Hepatocyte (in vitro differentiated cells): ENCODE measurements around the gene CALCOCO2. TPM values are rescaled to one million over a fixed set of nuclear protein-coding genes. Genes with fewer than 3 reads are reported as not detected.

Experiments used
- DNase-seq: peaks from one replicate; pipeline ENCODE4 v3.0.0-alpha.2; 2016; ENCODE audit warnings: low spot score
- H2AFZ ChIP-seq: fragments of 200-600 bp; sonication (generic); 2 replicates; pipeline ENCODE4 v1.6.0; 2016; ENCODE audit warnings: antibody characterized with exemption, mild to moderate bottlenecking
- H3K27ac ChIP-seq: fragments of 200-600 bp; sonication (generic); 2 replicates; pipeline ENCODE4 v1.5.1; 2016; ENCODE audit warnings: mild to moderate bottlenecking
- H3K27me3 ChIP-seq: fragments of 200-600 bp; sonication (generic); 2 replicates; pipeline ENCODE4 v1.6.1; 2016
- H3K36me3 ChIP-seq: fragments of 200-600 bp; sonication (generic); replicated peaks from 2 replicates; pipeline ENCODE4 v1.5.1; 2016; ENCODE audit warnings: low read depth; ENCODE audit not compliant: insufficient read depth
- H3K4me1 ChIP-seq: fragments of 200-600 bp; sonication (generic); 2 replicates; pipeline ENCODE4 v1.5.1; 2016; ENCODE audit warnings: mild to moderate bottlenecking, moderate library complexity; ENCODE audit not compliant: insufficient read depth
- H3K4me2 ChIP-seq: fragments of 200-600 bp; sonication (generic); 2 replicates; pipeline ENCODE4 v1.6.0; 2016
- H3K4me3 ChIP-seq: fragments of 200-600 bp; sonication (generic); 2 replicates; pipeline ENCODE4 v1.5.1; 2016; ENCODE audit warnings: mild to moderate bottlenecking
- H3K79me2 ChIP-seq: fragments of 200-600 bp; sonication (generic); 2 replicates; pipeline ENCODE4 v1.6.0; 2017; ENCODE audit warnings: mild to moderate bottlenecking
- H3K9me2 ChIP-seq: fragments of 200-600 bp; sonication (generic); replicated peaks from 2 replicates; pipeline ENCODE4 v1.6.0; 2017; ENCODE audit warnings: mild to moderate bottlenecking; ENCODE audit not compliant: insufficient read depth
- H3K9me3 ChIP-seq: fragments of 200-600 bp; sonication (generic); 2 replicates; pipeline ENCODE4 v1.5.1; 2016; ENCODE audit warnings: low read depth, mild to moderate bottlenecking
- H4K20me1 ChIP-seq: fragments of 200-600 bp; sonication (generic); 2 replicates; pipeline ENCODE4 v1.6.0; 2016; ENCODE audit warnings: mild to moderate bottlenecking; ENCODE audit not compliant: insufficient read depth, poor library complexity, severe bottlenecking
- CTCF ChIP-seq: fragments of 200-600 bp; sonication (generic); IDR thresholded peaks from 2 replicates; pipeline ENCODE4 v1.5.1; 2016; ENCODE audit warnings: antibody characterized with exemption, mild to moderate bottlenecking; ENCODE audit not compliant: poor library complexity
- EZH2 ChIP-seq: fragments of 200-600 bp; sonication (generic); IDR thresholded peaks from 2 replicates; pipeline ENCODE4 v1.6.1; 2016; ENCODE audit warnings: antibody characterized with exemption, mild to moderate bottlenecking, borderline replicate concordance
- EZH2phosphoT487 ChIP-seq: fragments of 200-600 bp; sonication (generic); IDR thresholded peaks from one replicate; pipeline ENCODE4 v1.6.1; 2018; ENCODE audit warnings: antibody characterized with exemption, mild to moderate bottlenecking, low read depth, moderate library complexity; ENCODE audit not compliant: unreplicated experiment, severe bottlenecking
- WGBS: methylation state at CpG from one replicate; pipeline ENCODE4 v1.1.6; 2016; ENCODE audit warnings: low lambda C conversion rate; ENCODE audit errors: missing lambda C conversion rate; 5-methylcytosine and 5-hydroxymethylcytosine counted together
- polyA plus RNA-seq: library from polyadenylated mRNA; unstranded; fragments of >200 nt; fragmentation: Nextera tagmentation; extraction: Ambion mirVana; gene quantifications from 2 replicates; pipeline ENCODE4 v1.2.1, GENCODE V29; 2016
- total RNA-seq: library from RNA; depleted of rRNA; stranded (reverse); fragments of >200 nt; gene quantifications from 2 replicates; pipeline ENCODE4 v1.2.3, GENCODE V29; 2014

CALCOCO2 gene
- total and polyA plus RNA-seq, 2 experiments from 2014 or later: 76.3 to 79.2 TPM

GRCh38 chr17:48903401-48903800, 72.6 kb downstream of the CALCOCO2 start:
- H3K4me1 ChIP-seq: peaks cover 6% of the 10 kb centered on the region
- no peak for DNase-seq
- 94% methylated on average over 1 of the region's 1 CpG for WGBS
- H3K9me2 ChIP-seq: no peaks in the 10 kb centered on the region
- no peak for TF ChIP-seq CTCF
- no peak for TF ChIP-seq EZH2
- TF ChIP-seq EZH2phosphoT487: no peak
- no peaks in the 10 kb centered on the region for H3K36me3 ChIP-seq
- no peak overlapping the region for H3K4me3 ChIP-seq
- H3K27me3 ChIP-seq: no peaks in the 10 kb centered on the region
- H2AFZ ChIP-seq: no peak overlapping the region
- peaks cover 14% of the 10 kb centered on the region for H3K79me2 ChIP-seq
- H3K4me2 ChIP-seq: no peak overlapping the region
- H4K20me1 ChIP-seq: no peaks in the 10 kb centered on the region
- no peaks in the 10 kb centered on the region for H3K9me3 ChIP-seq
- no peak overlapping the region for H3K27ac ChIP-seq

- Histone ChIP-seq H3K9me3 (no peaks in the 10 kb centered on the region), H3K27me3 (no peaks in the 10 kb centered on the region), H3K9me2 (no peaks in the 10 kb centered on the region), H3K4me3 (no peak overlapping the region), H3K4me1 (peaks cover 7% of the 10 kb centered on the region), H3K79me2 (peaks cover 18% of the 10 kb centered on the region), H2AFZ (no peak overlapping the region), H3K27ac (no peak overlapping the region), H3K4me2 (no peak overlapping the region), H3K36me3 (no peaks in the 10 kb centered on the region), H4K20me1 (peaks cover 4% of the 10 kb centered on the region)
- DNase-seq: no peak
- 94% methylated on average over 7 of the region's 7 CpGs for WGBS
- TF ChIP-seq EZH2 (no peak), EZH2phosphoT487 (no peak), CTCF (no peak)
Observed at GRCh38 chr17:48904428-48904827, 73.6 kb downstream of the CALCOCO2 start.

- WGBS: 81% methylated on average over 9 of the region's 9 CpGs
- H3K4me2 ChIP-seq: no peak overlapping the region
- no peak for DNase-seq
Observed at GRCh38 chr17:48905987-48906515, 75.2 kb downstream of the CALCOCO2 start.

More at GRCh38 chr17:48905987-48906515, 75.2 kb downstream of the CALCOCO2 start:
- H3K36me3 ChIP-seq: no peaks in the 10 kb centered on the region
- no peak overlapping the region for H2AFZ ChIP-seq
- TF ChIP-seq EZH2phosphoT487: no peak
- TF ChIP-seq CTCF: no peak
- TF ChIP-seq EZH2: no peak
- no peak overlapping the region for H3K27ac ChIP-seq
- peaks cover 22% of the 10 kb centered on the region for H3K4me1 ChIP-seq
- H3K79me2 ChIP-seq: peaks cover 34% of the 10 kb centered on the region
- no peak overlapping the region for H3K4me3 ChIP-seq
- peaks cover 20% of the 10 kb centered on the region for H4K20me1 ChIP-seq
- H3K9me2 ChIP-seq: no peaks in the 10 kb centered on the region
- no peaks in the 10 kb centered on the region for H3K9me3 ChIP-seq
- no peaks in the 10 kb centered on the region for H3K27me3 ChIP-seq
